OCI-LY7 (cell line): ENCODE data around the gene FOXD3. TPM values are rescaled to one million over a fixed set of nuclear protein-coding genes. Genes with fewer than 3 reads are reported as not detected.

Source experiments
- BruUV-seq: library from RNA; stranded (reverse); fragments of 400-500 nt; replicated peaks from 2 replicates; lab custom pipeline; 2021; lab: Mats Ljungman, UMichigan
- CTCF ChIA-PET: fragments of 300-600 bp; sonication (Branson Sonifier 250); formaldehyde crosslinking; loops from one replicate; lab custom pipeline; 2022; ENCODE audit warnings: antibody characterized with exemption; ENCODE audit not compliant: unreplicated experiment; lab: Charles Lee
- POLR2A ChIA-PET: fragments of 300-600 bp; sonication (Branson Sonifier 250); formaldehyde crosslinking; loops from one replicate; lab custom pipeline; 2022; ENCODE audit warnings: antibody characterized with exemption; lab: Charles Lee
- DNase-seq: peaks from one replicate; pipeline ENCODE4 v3.0.0-alpha.2; 2015; ENCODE audit warnings: low spot score
- H2AFZ ChIP-seq: fragments of 200-600 bp; sonication (generic), shearing (Covaris generic); 2 replicates; pipeline ENCODE4 v1.6.1; 2014; ENCODE audit warnings: mild to moderate bottlenecking, antibody characterized with exemption, low read length, moderate library complexity
- H3K27ac ChIP-seq: fragments of 200-600 bp; sonication (generic); 2 replicates; pipeline ENCODE4 v1.5.1; 2014; ENCODE audit warnings: mixed run types, low read depth, mild to moderate bottlenecking, moderate library complexity, low read length, inconsistent platforms; ENCODE audit not compliant: poor library complexity, severe bottlenecking
- H3K36me3 ChIP-seq: fragments of 200-600 bp; sonication (generic); 2 replicates; pipeline ENCODE4 v1.6.1; 2014; ENCODE audit warnings: mild to moderate bottlenecking, antibody characterized with exemption, low read length, moderate library complexity, mixed read lengths; ENCODE audit not compliant: insufficient read depth
- H3K4me1 ChIP-seq: fragments of 200-600 bp; sonication (generic); 2 replicates; pipeline ENCODE4 v1.5.1; 2014; ENCODE audit warnings: mild to moderate bottlenecking, low read length; ENCODE audit not compliant: insufficient read depth, poor library complexity, severe bottlenecking
- H3K4me2 ChIP-seq: fragments of 200-600 bp; sonication (generic); 2 replicates; pipeline ENCODE4 v1.6.1; 2014; ENCODE audit warnings: mild to moderate bottlenecking, low read length
- H3K4me3 ChIP-seq: fragments of 200-600 bp; sonication (generic); 2 replicates; pipeline ENCODE4 v1.5.1; 2014; ENCODE audit warnings: mild to moderate bottlenecking, low read depth, low read length; ENCODE audit not compliant: poor library complexity, severe bottlenecking
- H3K79me2 ChIP-seq: fragments of 200-600 bp; sonication (generic); 2 replicates; pipeline ENCODE4 v1.6.1; 2016; ENCODE audit warnings: low read depth, mild to moderate bottlenecking, low read length, moderate library complexity, mixed read lengths; ENCODE audit not compliant: insufficient read depth
- H3K9me2 ChIP-seq: fragments of 200-600 bp; sonication (generic); 2 replicates; pipeline ENCODE4 v1.6.1; 2016; ENCODE audit warnings: mild to moderate bottlenecking, low read length, mixed read lengths; ENCODE audit not compliant: insufficient read depth
- H3K9me3 ChIP-seq: fragments of 200-600 bp; sonication (generic); 2 replicates; pipeline ENCODE4 v1.6.1; 2014; ENCODE audit warnings: mild to moderate bottlenecking, mixed run types, low read length, mixed read lengths
- H4K20me1 ChIP-seq: fragments of 200-600 bp; sonication (generic); 2 replicates; pipeline ENCODE4 v1.6.1; 2014; ENCODE audit warnings: mild to moderate bottlenecking, antibody characterized with exemption, low read length, moderate library complexity, mixed read lengths; ENCODE audit not compliant: insufficient read depth
- EZH2phosphoT487 ChIP-seq: fragments of 200-600 bp; sonication (generic); IDR thresholded peaks from 2 replicates; pipeline ENCODE4 v1.6.1; 2018; ENCODE audit warnings: low read depth, borderline replicate concordance, mild to moderate bottlenecking, mixed run types, antibody characterized with exemption, low read length, moderate library complexity, mixed read lengths
- intact Hi-C: fragments of 100-400 bp; cut with micrococcal nuclease; formaldehyde crosslinking; loops from one replicate; pipeline ENCODE4 v1.10.0; 2022; ENCODE audit not compliant: unreplicated experiment
- total RNA-seq, 2 experiments: library from RNA; depleted of rRNA in 1 of 2; stranded (reverse); fragments of >200 nt in 1 of 2; shearing (Covaris generic) in 1 of 2; gene quantifications; 2 replicates each; pipeline ENCODE4 v1.2.3, GENCODE V29; 2014 to 2022
- TF ChIP-seq, protein P1 (sequence below): fragments of 200-600 bp; sonication (generic); conservative IDR thresholded peaks from 2 replicates; pipeline ENCODE4 v1.5.1; 2014; ENCODE audit warnings: mild to moderate bottlenecking, antibody characterized with exemption, low read length, moderate library complexity, mixed read lengths

Gene FOXD3
- total RNA-seq, 2 experiments from 2014 or later, result 0.06 TPM; not detected in 1

- TF ChIP-seq, protein P1, sequence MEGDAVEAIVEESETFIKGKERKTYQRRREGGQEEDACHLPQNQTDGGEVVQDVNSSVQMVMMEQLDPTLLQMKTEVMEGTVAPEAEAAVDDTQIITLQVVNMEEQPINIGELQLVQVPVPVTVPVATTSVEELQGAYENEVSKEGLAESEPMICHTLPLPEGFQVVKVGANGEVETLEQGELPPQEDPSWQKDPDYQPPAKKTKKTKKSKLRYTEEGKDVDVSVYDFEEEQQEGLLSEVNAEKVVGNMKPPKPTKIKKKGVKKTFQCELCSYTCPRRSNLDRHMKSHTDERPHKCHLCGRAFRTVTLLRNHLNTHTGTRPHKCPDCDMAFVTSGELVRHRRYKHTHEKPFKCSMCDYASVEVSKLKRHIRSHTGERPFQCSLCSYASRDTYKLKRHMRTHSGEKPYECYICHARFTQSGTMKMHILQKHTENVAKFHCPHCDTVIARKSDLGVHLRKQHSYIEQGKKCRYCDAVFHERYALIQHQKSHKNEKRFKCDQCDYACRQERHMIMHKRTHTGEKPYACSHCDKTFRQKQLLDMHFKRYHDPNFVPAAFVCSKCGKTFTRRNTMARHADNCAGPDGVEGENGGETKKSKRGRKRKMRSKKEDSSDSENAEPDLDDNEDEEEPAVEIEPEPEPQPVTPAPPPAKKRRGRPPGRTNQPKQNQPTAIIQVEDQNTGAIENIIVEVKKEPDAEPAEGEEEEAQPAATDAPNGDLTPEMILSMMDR, result no peak
- no peak for TF ChIP-seq EZH2phosphoT487
- Histone ChIP-seq H3K4me2 (no peak overlapping the region), H3K9me2 (no peaks in the 10 kb centered on the region), H3K36me3 (no peaks in the 10 kb centered on the region), H2AFZ (no peak overlapping the region), H3K27ac (no peak overlapping the region), H4K20me1 (no peaks in the 10 kb centered on the region), H3K9me3 (no peaks in the 10 kb centered on the region), H3K4me3 (no peak overlapping the region), H3K79me2 (no peaks in the 10 kb centered on the region), H3K4me1 (no peaks in the 10 kb centered on the region)
- BruUV-seq, result no TSS peak
- CTCF ChIA-PET, result no interaction called here
- POLR2A ChIA-PET, result interaction anchor here (0.6 kb wide), 1 partner anchor 33 kb away, joined by 3 read pairs; no protein-coding TSS in a partner anchor
- no peak for DNase-seq
- intact Hi-C loops, result no loop called here
Observed at GRCh38 chr1:63329621-63330330, 7.4 kb downstream of the FOXD3 start.

GRCh38 chr1:63330331-63330916 is 8.1 kb downstream of the FOXD3 start:
- Histone ChIP-seq H3K27ac (no peak overlapping the region), H3K9me3 (no peaks in the 10 kb centered on the region), H3K4me1 (no peaks in the 10 kb centered on the region), H3K9me2 (no peaks in the 10 kb centered on the region), H4K20me1 (no peaks in the 10 kb centered on the region), H3K4me3 (no peak overlapping the region), H3K79me2 (no peaks in the 10 kb centered on the region), H3K36me3 (no peaks in the 10 kb centered on the region), H2AFZ (no peak overlapping the region), H3K4me2 (no peak overlapping the region)
- intact Hi-C loops, result no loop called here
- no peak for DNase-seq
- POLR2A ChIA-PET, result interaction anchor here (0.6 to 0.9 kb wide), 3 partner anchors 26 to 77 kb away, joined by 3 to 4 read pairs (median 4); no protein-coding TSS in a partner anchor
- CTCF ChIA-PET, result no interaction called here
- BruUV-seq, result no TSS peak
- TF ChIP-seq, protein P1, result no peak
- TF ChIP-seq EZH2phosphoT487, result no peak

DNA sequence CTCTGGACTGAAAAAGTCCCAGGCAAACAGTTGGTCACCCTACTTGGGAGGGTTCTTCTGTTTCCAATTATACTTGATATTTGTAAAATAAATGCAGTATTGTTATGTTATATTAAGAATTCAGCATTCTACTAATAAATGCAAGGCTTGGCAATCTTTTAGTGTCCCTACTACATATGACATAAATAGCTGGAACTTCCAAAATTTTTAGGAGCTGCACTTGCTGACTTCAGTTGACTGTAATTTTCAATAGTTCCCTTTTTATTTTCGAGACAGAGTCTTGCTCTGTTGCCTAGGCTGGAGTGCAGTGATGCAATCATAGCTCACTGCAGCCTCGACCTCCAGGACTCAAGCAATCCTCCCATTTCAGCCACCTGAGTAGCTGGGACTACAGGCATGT is 20.0 kb downstream of the FOXD3 start:
- Histone ChIP-seq H3K4me2 (no peak overlapping the region), H3K36me3 (no peaks in the 10 kb centered on the region), H4K20me1 (no peaks in the 10 kb centered on the region), H3K9me2 (no peaks in the 10 kb centered on the region), H3K4me3 (no peak overlapping the region), H3K4me1 (no peaks in the 10 kb centered on the region), H3K79me2 (no peaks in the 10 kb centered on the region), H3K9me3 (no peaks in the 10 kb centered on the region), H3K27ac (no peak overlapping the region), H2AFZ (no peak overlapping the region)
- no peak for DNase-seq
- intact Hi-C loops, result no loop called here
- ChIA-PET CTCF (no interaction called here), POLR2A (interaction anchor here (0.6 kb wide), 1 partner anchor 24 kb away, joined by 3 read pairs; no protein-coding TSS in a partner anchor)
- no TSS peak for BruUV-seq
- no peak for TF ChIP-seq EZH2phosphoT487
- TF ChIP-seq, protein P1, result no peak
